H1 (cell line): ENCODE results near the gene ZNF644.

Experiments
- CTCF ChIP-seq, 3 experiments: IDR thresholded peaks; 1 replicate in 2 of 3; 2 replicates in 1 of 3; pipeline versions ENCODE4 v1.5.1 to v1.6.1; 2011; ENCODE audit warnings: low read length in 3 of 3, mild to moderate bottlenecking in 3 of 3, inconsistent platforms in 2 of 3, low read depth in 1 of 3, moderate library complexity in 1 of 3; ENCODE audit not compliant: insufficient read depth in 1 of 3; ENCODE audit errors: control extremely low read depth in 1 of 3
- EGR1 ChIP-seq: IDR thresholded peaks from 2 replicates; pipeline ENCODE4 v1.6.1; 2011; ENCODE audit warnings: low read depth, low read length, borderline replicate concordance
- KDM1A ChIP-seq: fragments of 200-600, 300-600 bp; sonication (generic); IDR thresholded peaks from 2 replicates; pipeline ENCODE4 v1.7.1; 2016; ENCODE audit warnings: mild to moderate bottlenecking, low read length, borderline replicate concordance
- MAFK ChIP-seq: IDR thresholded peaks from 2 replicates; pipeline ENCODE4 v1.6.1; 2012; ENCODE audit warnings: low read depth, mild to moderate bottlenecking, improper control_type of control experiment, low read length
- NANOG ChIP-seq: IDR thresholded peaks from 2 replicates; pipeline ENCODE4 v1.6.1; 2011; ENCODE audit warnings: low read length, low read depth, mild to moderate bottlenecking, inconsistent platforms; ENCODE audit not compliant: insufficient read depth, poor library complexity, severe bottlenecking
- POLR2A ChIP-seq, 2 experiments: IDR thresholded peaks; 1 replicate in 1 of 2; 2 replicates in 1 of 2; pipeline ENCODE4 v1.6.1; 2011; ENCODE audit warnings: low read depth in 2 of 2, low read length in 2 of 2, mild to moderate bottlenecking in 2 of 2; ENCODE audit errors: control extremely low read depth in 1 of 2
- SAP30 ChIP-seq: fragments of 300-600 bp; sonication (generic); IDR thresholded peaks from 2 replicates; pipeline ENCODE4 v1.7.1; 2012; ENCODE audit warnings: low read length, moderate library complexity, mild to moderate bottlenecking, inconsistent platforms; ENCODE audit not compliant: insufficient read depth, insufficient replicate concordance
- YY1 ChIP-seq: IDR thresholded peaks from 2 replicates; pipeline ENCODE4 v1.6.1; 2011; ENCODE audit warnings: low read depth, mild to moderate bottlenecking, low read length
- TF ChIP-seq, protein P1 (sequence below): IDR thresholded peaks from 2 replicates; pipeline ENCODE4 v1.6.1; 2011; ENCODE audit warnings: low read length, improper control_type of control experiment

GRCh38 chr1:91059157-91059556 lies 37.3 kb upstream of the ZNF644 start:
- TF ChIP-seq POLR2A (IDR thresholded peaks at IDR 0.05; ENCODE audit: control extremely low read depth in 1 of 2, low read depth in 2 of 2, low read length in 2 of 2) = no peak
- TF ChIP-seq CTCF (IDR thresholded peaks at IDR 0.05; ENCODE audit: control extremely low read depth in 1 of 3, insufficient read depth in 1 of 3, low read depth in 1 of 3, low read length in 3 of 3) = no peak
- no peak for TF ChIP-seq MAFK
- TF ChIP-seq SAP30 = no peak
- TF ChIP-seq EGR1 = no peak
- TF ChIP-seq YY1 = no peak
- TF ChIP-seq NANOG = no peak
- TF ChIP-seq, protein P1, sequence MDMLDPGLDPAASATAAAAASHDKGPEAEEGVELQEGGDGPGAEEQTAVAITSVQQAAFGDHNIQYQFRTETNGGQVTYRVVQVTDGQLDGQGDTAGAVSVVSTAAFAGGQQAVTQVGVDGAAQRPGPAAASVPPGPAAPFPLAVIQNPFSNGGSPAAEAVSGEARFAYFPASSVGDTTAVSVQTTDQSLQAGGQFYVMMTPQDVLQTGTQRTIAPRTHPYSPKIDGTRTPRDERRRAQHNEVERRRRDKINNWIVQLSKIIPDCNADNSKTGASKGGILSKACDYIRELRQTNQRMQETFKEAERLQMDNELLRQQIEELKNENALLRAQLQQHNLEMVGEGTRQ = no peak
- TF ChIP-seq KDM1A = no peak
